Kidney (tissue), 14 donors: ENCODE measurements around the gene EXOC2. TPM values are rescaled to one million over a fixed set of nuclear protein-coding genes. Genes with fewer than 3 reads are reported as not detected.

ENCODE experiments used
- DNase-seq, 5 donors: peaks; one replicate each; pipeline ENCODE4 v3.0.0-alpha.2; 2013 to 2020
- FAIRE-seq: peaks from 2 replicates; lab custom pipeline; 2012; peaks lifted over from hg19 to GRCh38; lab: Jason Lieb, UNC
- H3K27ac ChIP-seq, 2 donors: one replicate each; pipeline ENCODE4 v1.7.0; 2013; ENCODE audit warnings: low read depth in 2 of 2, low read length in 2 of 2, inconsistent platforms in 1 of 2
- H3K27me3 ChIP-seq: one replicate; pipeline ENCODE4 v1.7.1; 2013; ENCODE audit warnings: low read length, inconsistent platforms; ENCODE audit not compliant: control insufficient read depth, insufficient read depth
- H3K36me3 ChIP-seq, 3 donors: one replicate each; pipeline versions ENCODE4 v1.7.0 to v1.7.1; 2013; ENCODE audit warnings: low read length in 3 of 3, control low read depth in 1 of 3, inconsistent platforms in 1 of 3; ENCODE audit not compliant: insufficient read depth in 3 of 3, control insufficient read depth in 2 of 3
- H3K4me1 ChIP-seq, 3 donors: one replicate each; pipeline versions ENCODE4 v1.7.0 to v1.7.1; 2013; ENCODE audit warnings: low read length in 3 of 3, inconsistent platforms in 1 of 3, low read depth in 1 of 3; ENCODE audit not compliant: control insufficient read depth in 2 of 3, insufficient read depth in 2 of 3
- H3K4me3 ChIP-seq, 3 donors: one replicate each; pipeline versions ENCODE4 v1.7.0 to v1.8.1; 2013; ENCODE audit warnings: low read length in 3 of 3, control low read depth in 1 of 3, inconsistent platforms in 1 of 3
- H3K9ac ChIP-seq, 3 donors: one replicate each; pipeline versions ENCODE4 v1.7.0 to v1.7.1; 2013; ENCODE audit warnings: low read length in 3 of 3, control low read depth in 1 of 3, inconsistent platforms in 1 of 3
- H3K9me3 ChIP-seq, 3 donors: one replicate each; pipeline versions ENCODE4 v1.7.0 to v1.7.1; 2013; ENCODE audit warnings: low read length in 3 of 3, control low read depth in 1 of 3, inconsistent platforms in 1 of 3; ENCODE audit not compliant: control insufficient read depth in 2 of 3, insufficient read depth in 1 of 3
- CTCF ChIP-seq: IDR thresholded peaks from 3 replicates; pipeline ENCODE4 v1.5.1; 2012; ENCODE audit warnings: mild to moderate bottlenecking, moderate library complexity, borderline replicate concordance; ENCODE audit not compliant: insufficient read depth; ENCODE audit errors: extremely low read depth
- intact Hi-C: fragments of 100-400 bp; cut with DNase I; formaldehyde crosslinking; loops from one replicate; pipeline ENCODE4 v1.11.1; 2022
- polyA plus RNA-seq: library from polyadenylated mRNA; stranded (reverse); fragments of 350-450 nt; fragmentation: Illumina TruSeq; extraction: RNeasy Lipid Tissue Mini Kit (QIAGEN cat#74804); gene quantifications from one replicate; pipeline ENCODE4 v1.2.3, GENCODE V29; 2014; ENCODE audit warnings: low read depth, low replicate concordance; ENCODE audit not compliant: insufficient read depth
- total RNA-seq: library from RNA; stranded (reverse); fragmentation: NEBNext Ultra II Directional; extraction: Animal tissue kit (Norgen Biotek cat#: 25700); gene quantifications from one replicate; pipeline ENCODE4 v1.2.1, GENCODE V29; 2021
- donor health status: control.
- donor health status: control.
- donor health status: control.
- donor health status: control.
- donor health status: control.
- donor health status: DM: yes; HTN: yes; CAD: no.
- donor health status: Normal renal cell carcinoma (clear cell type).

Gene EXOC2
- total and polyA plus RNA-seq, 2 donors from 2014 or later = 8.6 to 21.7 TPM

DNA sequence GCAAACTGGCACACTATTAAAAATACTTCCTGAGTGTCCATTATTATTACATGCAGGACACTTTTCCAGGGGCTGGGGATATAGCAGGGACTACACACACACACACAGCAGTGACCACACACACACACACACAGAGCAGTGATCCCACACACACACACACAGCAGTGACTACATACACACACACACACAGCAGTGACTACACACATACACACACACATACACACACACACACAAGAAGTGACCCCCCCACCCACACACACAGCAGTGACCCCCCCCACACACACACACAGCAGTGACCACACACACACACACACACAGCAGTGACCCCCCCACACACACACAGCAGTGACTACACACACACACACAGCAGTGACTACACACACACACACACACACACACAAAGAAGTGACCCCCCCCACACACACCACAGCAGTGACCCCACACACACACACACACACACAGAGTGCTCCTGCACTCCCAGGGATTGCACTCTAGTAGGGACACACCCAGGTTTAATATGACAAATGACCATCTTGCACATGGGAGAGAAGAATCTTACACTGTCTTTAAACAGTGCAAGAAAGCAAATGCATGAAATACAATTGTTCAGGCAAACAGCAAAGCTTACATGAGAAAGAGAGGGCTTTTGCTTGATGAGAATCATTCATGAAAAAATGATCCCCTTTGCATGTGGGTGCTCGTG, 185.9 kb downstream of the EXOC2 start:
- no peaks in the 10 kb centered on the region for H3K27me3 ChIP-seq
- no peaks in the 10 kb centered on the region for H3K9me3 ChIP-seq
- no peaks in the 10 kb centered on the region for H3K4me1 ChIP-seq
- TF ChIP-seq CTCF = no peak
- H3K4me3 ChIP-seq = no peak overlapping the region
- no peak for FAIRE-seq
- no peaks in the 10 kb centered on the region for H3K36me3 ChIP-seq
- H3K9ac ChIP-seq = no peak overlapping the region
- no peak overlapping the region for H3K27ac ChIP-seq
- intact Hi-C loops = no loop called here
- no peak for DNase-seq

- intact Hi-C loops = no loop called here
- Histone ChIP-seq H3K27me3 (no peaks in the 10 kb centered on the region), H3K9ac (no peak overlapping the region), H3K36me3 (no peaks in the 10 kb centered on the region), H3K4me3 (no peak overlapping the region), H3K4me1 (no peaks in the 10 kb centered on the region), H3K9me3 (no peaks in the 10 kb centered on the region), H3K27ac (no peak overlapping the region)
- FAIRE-seq (no peak), DNase-seq (no peak)
- TF ChIP-seq CTCF = no peak
These were observed 186.4 kb downstream of the EXOC2 start for GRCh38 chr6:506508-506907.

GRCh38 chr6:505374-505773, 187.6 kb downstream of the EXOC2 start:
- H3K4me1 ChIP-seq = no peaks in the 10 kb centered on the region
- DNase-seq = no peak

More at GRCh38 chr6:505374-505773, 187.6 kb downstream of the EXOC2 start:
- Histone ChIP-seq H3K9ac (no peak overlapping the region), H3K4me3 (no peak overlapping the region), H3K9me3 (no peaks in the 10 kb centered on the region), H3K36me3 (no peaks in the 10 kb centered on the region), H3K27me3 (no peaks in the 10 kb centered on the region), H3K27ac (no peak overlapping the region)
- no peak for TF ChIP-seq CTCF
- intact Hi-C loops = no loop called here
- no peak for FAIRE-seq
